Measurements from ENCODE around the gene FCHO2. TPM values are rescaled to one million over a fixed set of nuclear protein-coding genes. Genes with fewer than 3 reads are reported as not detected.
"Not testable (repeated sequence)": the region's sequence is repeated elsewhere in the genome, so short reads cannot be mapped to it uniquely, and the experiment has no call there.

Gene FCHO2
- total RNA-seq, 6 experiments from 2014 or later, result 11.7 to 22.8 (median 14.8) TPM

GRCh38 chr5:72920690-72921502, 34.9 kb upstream of the FCHO2 start:
- Histone ChIP-seq H3K36me3 (no peaks in the 10 kb centered on the region), H3K4me1 (no peaks in the 10 kb centered on the region), H3K27ac (no peak overlapping the region), H3K4me3 (no peak overlapping the region), H3K27me3 (no peaks in the 10 kb centered on the region), H3K9me3 (no peaks in the 10 kb centered on the region)
- ATAC-seq (peak; percentile 59 to 72 (median 70)), DNase-seq (no peak)
- 9% methylated on average over 4 of the region's 4 CpGs for WGBS (ENCODE audit: insufficient coverage, low coverage, low lambda C conversion rate, missing lambda C conversion rate)
- peak; percentile 21 to 33 (median 32) for TF ChIP-seq CTCF (IDR thresholded peaks at IDR 0.05)
- TF ChIP-seq POLR2A (IDR thresholded peaks at IDR 0.05), result no peak
- intact Hi-C loops (cut with DNase I), result no loop called here

- no peak overlapping the region for H3K4me3 ChIP-seq
- no peaks in the 10 kb centered on the region for H3K9me3 ChIP-seq
- no peaks in the 10 kb centered on the region for H3K4me1 ChIP-seq
- ATAC-seq, result no peak
- no peak for DNase-seq
- H3K36me3 ChIP-seq, result no peaks in the 10 kb centered on the region
- WGBS (ENCODE audit: insufficient coverage, low coverage, low lambda C conversion rate, missing lambda C conversion rate), result 84% methylated on average over 2 of the region's 2 CpGs
- H3K27ac ChIP-seq, result no peak overlapping the region
- no peak for TF ChIP-seq POLR2A (IDR thresholded peaks at IDR 0.05)
- no peak for TF ChIP-seq CTCF (IDR thresholded peaks at IDR 0.05)
- no peaks in the 10 kb centered on the region for H3K27me3 ChIP-seq
- intact Hi-C loops (cut with DNase I), result no loop called here
Measured at GRCh38 chr5:72921886-72922285, 34.0 kb upstream of the FCHO2 start.

- no peak overlapping the region for H3K27ac ChIP-seq
- no peak overlapping the region for H3K4me3 ChIP-seq
- intact Hi-C loops (cut with DNase I), result no loop called here
- no peaks in the 10 kb centered on the region for H3K4me1 ChIP-seq
- WGBS (ENCODE audit: insufficient coverage, low coverage, low lambda C conversion rate, missing lambda C conversion rate), result 82% methylated on average over 1 of the region's 1 CpG
- ATAC-seq, result peak in 1 of 4 donors; percentile 28
- H3K27me3 ChIP-seq, result no peaks in the 10 kb centered on the region
- DNase-seq, result no peak
- no peaks in the 10 kb centered on the region for H3K36me3 ChIP-seq
- TF ChIP-seq POLR2A (IDR thresholded peaks at IDR 0.05), result no peak
- no peak for TF ChIP-seq CTCF (IDR thresholded peaks at IDR 0.05)
- H3K9me3 ChIP-seq, result no peaks in the 10 kb centered on the region
Measured at GRCh38 chr5:72922422-72922821, 33.4 kb upstream of the FCHO2 start.

GRCh38 chr5:72925336-72926010, 30.4 kb upstream of the FCHO2 start:
- no peak overlapping the region for H3K27ac ChIP-seq
- H3K4me1 ChIP-seq, result no peaks in the 10 kb centered on the region
- intact Hi-C loops (cut with DNase I), result no loop called here
- DNase-seq (no peak), ATAC-seq (peak in 1 of 4 donors; percentile 32)
- 100% methylated on average over 4 of the region's 33 CpGs for WGBS (ENCODE audit: insufficient coverage, low coverage, low lambda C conversion rate, missing lambda C conversion rate)
- no peak overlapping the region for H3K4me3 ChIP-seq
- no peaks in the 10 kb centered on the region for H3K36me3 ChIP-seq
- H3K9me3 ChIP-seq, result no peaks in the 10 kb centered on the region
- TF ChIP-seq POLR2A (IDR thresholded peaks at IDR 0.05) (no peak), CTCF (IDR thresholded peaks at IDR 0.05) (no peak)
- H3K27me3 ChIP-seq, result no peaks in the 10 kb centered on the region

- 94% methylated on average over 2 of the region's 2 CpGs for WGBS (ENCODE audit: insufficient coverage, low coverage, low lambda C conversion rate, missing lambda C conversion rate)
- H3K36me3 ChIP-seq; H3K9me3 ChIP-seq; DNase-seq; H3K27ac ChIP-seq; ATAC-seq; H3K4me3 ChIP-seq; intact Hi-C loops (cut with DNase I); H3K4me1 ChIP-seq; H3K27me3 ChIP-seq: not testable (repeated sequence)
Measured at GRCh38 chr5:72932686-72933085, 23.2 kb upstream of the FCHO2 start.

- intact Hi-C loops (cut with DNase I); ATAC-seq; H3K4me3 ChIP-seq; H3K36me3 ChIP-seq; H3K27ac ChIP-seq; H3K4me1 ChIP-seq; H3K9me3 ChIP-seq; H3K27me3 ChIP-seq; DNase-seq: not testable (repeated sequence)
- WGBS (ENCODE audit: insufficient coverage, low coverage, low lambda C conversion rate, missing lambda C conversion rate), result 89% methylated on average over 5 of the region's 32 CpGs
Measured at GRCh38 chr5:72934953-72935725, 20.7 kb upstream of the FCHO2 start.
